AG10803 (cell line): ENCODE results near the gene RXRB.

ENCODE experiments used
- DNase-seq: peaks from one replicate; pipeline ENCODE4 v3.0.0; 2010; ENCODE audit warnings: low read depth
- H3K4me3 ChIP-seq: 2 replicates; pipeline ENCODE4 v1.5.1; 2011; ENCODE audit warnings: mild to moderate bottlenecking, low read length, control low read depth
- TF ChIP-seq, protein P1 (sequence below): conservative IDR thresholded peaks from 2 replicates; pipeline ENCODE4 v1.5.1; 2011; ENCODE audit warnings: mild to moderate bottlenecking, low read length, control low read depth, inconsistent platforms

The RXRB gene

GRCh38 chr6:33163540-33163939 lies 36.9 kb downstream of the RXRB start:
- no peak for DNase-seq
- TF ChIP-seq, protein P1, sequence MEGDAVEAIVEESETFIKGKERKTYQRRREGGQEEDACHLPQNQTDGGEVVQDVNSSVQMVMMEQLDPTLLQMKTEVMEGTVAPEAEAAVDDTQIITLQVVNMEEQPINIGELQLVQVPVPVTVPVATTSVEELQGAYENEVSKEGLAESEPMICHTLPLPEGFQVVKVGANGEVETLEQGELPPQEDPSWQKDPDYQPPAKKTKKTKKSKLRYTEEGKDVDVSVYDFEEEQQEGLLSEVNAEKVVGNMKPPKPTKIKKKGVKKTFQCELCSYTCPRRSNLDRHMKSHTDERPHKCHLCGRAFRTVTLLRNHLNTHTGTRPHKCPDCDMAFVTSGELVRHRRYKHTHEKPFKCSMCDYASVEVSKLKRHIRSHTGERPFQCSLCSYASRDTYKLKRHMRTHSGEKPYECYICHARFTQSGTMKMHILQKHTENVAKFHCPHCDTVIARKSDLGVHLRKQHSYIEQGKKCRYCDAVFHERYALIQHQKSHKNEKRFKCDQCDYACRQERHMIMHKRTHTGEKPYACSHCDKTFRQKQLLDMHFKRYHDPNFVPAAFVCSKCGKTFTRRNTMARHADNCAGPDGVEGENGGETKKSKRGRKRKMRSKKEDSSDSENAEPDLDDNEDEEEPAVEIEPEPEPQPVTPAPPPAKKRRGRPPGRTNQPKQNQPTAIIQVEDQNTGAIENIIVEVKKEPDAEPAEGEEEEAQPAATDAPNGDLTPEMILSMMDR, result no peak

DNA sequence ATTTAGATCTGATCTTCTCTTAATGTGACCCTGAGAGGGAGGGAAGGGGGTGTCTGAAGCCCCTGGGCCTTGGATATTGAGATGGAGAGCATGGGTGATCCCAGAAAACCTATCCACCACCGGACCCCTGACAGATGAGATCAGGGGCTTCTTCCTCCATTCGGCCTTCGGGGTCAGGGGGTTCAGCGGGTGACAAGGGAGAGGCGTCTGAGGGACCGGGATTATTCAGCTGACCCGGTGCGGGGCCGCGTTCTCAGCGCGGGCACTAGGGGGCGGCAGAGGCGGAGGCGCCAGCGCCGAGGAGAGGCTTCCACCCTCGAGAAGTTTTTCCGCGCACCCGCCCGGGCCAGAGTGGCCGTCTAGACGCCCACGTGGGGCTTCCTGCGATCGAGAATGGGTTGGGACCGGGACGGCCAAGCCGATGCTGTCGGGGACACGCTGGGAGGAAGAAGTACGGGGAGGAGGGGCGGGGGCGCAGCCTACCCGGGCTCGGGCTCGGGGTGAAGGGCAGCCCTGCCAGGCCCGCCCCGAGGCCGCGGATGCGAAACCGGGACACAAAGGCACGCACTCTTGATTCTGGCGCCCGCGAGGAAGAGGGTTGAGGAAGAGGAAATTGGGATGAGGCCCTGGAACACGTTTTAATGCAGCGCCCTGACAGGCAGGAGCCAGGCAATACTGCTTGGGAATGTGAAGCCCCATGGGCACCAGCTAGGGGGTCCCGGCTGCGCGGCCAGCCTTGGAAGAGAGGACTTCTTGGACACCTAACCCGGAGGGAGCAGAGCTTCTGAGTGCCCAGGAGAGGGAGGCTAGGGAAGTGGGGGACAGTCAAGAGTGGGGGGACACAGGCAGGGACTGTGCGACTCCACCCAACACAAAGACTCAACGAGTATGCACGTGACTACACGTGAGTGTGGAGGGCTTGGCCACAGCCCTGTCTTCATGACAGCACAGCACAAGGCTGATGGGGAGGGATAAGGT lies 38.8 kb downstream of the RXRB start:
- DNase-seq, result peak; percentile 56
- H3K4me3 ChIP-seq, result peak overlapping the region; percentile 56
- TF ChIP-seq, protein P1, result peak; percentile 75

More at GRCh38 chr6:33163540-33163939, 36.9 kb downstream of the RXRB start:
- H3K4me3 ChIP-seq, result no peak overlapping the region

GRCh38 chr6:33160728-33161344 lies 39.6 kb downstream of the RXRB start:
- TF ChIP-seq, protein P1, result no peak
- no peak overlapping the region; the same call in 1 of the 2 replicates for H3K4me3 ChIP-seq
- peak; percentile 96 for DNase-seq

- TF ChIP-seq, protein P1, result no peak
- no peak for DNase-seq
- H3K4me3 ChIP-seq, result no peak overlapping the region
Measured at GRCh38 chr6:33160096-33160495, 40.4 kb downstream of the RXRB start.

DNA sequence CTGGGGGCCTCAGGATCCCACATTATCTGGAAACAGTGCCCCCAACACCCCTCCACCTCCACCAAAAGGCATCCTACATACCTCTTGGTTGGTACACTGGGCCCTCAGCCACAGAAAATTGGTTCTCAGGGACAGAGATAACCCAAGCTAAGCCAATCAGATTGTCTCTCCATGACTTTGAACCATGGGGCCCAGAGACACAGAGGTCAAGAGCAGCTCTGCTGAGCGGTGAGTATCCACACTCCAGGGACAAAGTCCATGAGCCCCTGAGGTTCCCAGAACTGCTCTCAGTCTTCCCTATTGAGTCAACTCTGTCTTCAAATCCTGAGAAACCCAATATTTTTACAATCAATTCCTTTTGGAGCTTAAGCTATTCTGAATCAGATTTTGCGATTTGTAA lies 43.5 kb downstream of the RXRB start:
- no peak for DNase-seq
- H3K4me3 ChIP-seq, result no peak overlapping the region
- TF ChIP-seq, protein P1, result no peak

- H3K4me3 ChIP-seq, result no peak overlapping the region
- TF ChIP-seq, protein P1, result no peak
- no peak for DNase-seq
Measured at GRCh38 chr6:33156561-33156960, 43.9 kb downstream of the RXRB start.
